Measurements from ENCODE around the gene SCAMP4. TPM values are rescaled to one million over a fixed set of nuclear protein-coding genes. Genes with fewer than 3 reads are reported as not detected.
A peak's percentile ranks its signal among the peaks of the same experiment; 100 is the strongest.

Gene SCAMP4
- polyA plus RNA-seq, 4 donors, result 31.3 to 39.4 (median 36.0) TPM

- Histone ChIP-seq H3K4me3 (ENCODE audit: low read depth in 1 of 3, low read length in 3 of 3) (no peak overlapping the region), H3K36me3 (ENCODE audit: control insufficient read depth in 3 of 3, insufficient read depth in 2 of 3, low read depth in 1 of 3, low read length in 3 of 3) (peaks cover 8 to 52% (median 13%) of the 10 kb centered on the region in 3 donors), H3K4me1 (ENCODE audit: control insufficient read depth in 3 of 3, insufficient read depth in 2 of 3, low read depth in 1 of 3, low read length in 2 of 3) (peaks cover 0 to 12% (median 0%) of the 10 kb centered on the region in 3 donors), H3K9me3 (ENCODE audit: control insufficient read depth in 2 of 2, insufficient read depth in 1 of 2, low read depth in 1 of 2, low read length in 1 of 2) (peaks cover 0 to 4% of the 10 kb centered on the region in 2 donors), H3K27ac (ENCODE audit: low read depth in 1 of 3, low read length in 2 of 3) (no peak overlapping the region), H3K27me3 (ENCODE audit: control insufficient read depth in 3 of 3, insufficient read depth in 3 of 3, low read length in 3 of 3) (no peaks in the 10 kb centered on the region)
- 90 to 92% (median 91%) methylated on average over 16 of the region's 16 CpGs for WGBS, 3 donors
- DNase-seq (no peak), FAIRE-seq (no peak)
These were observed 20.3 kb downstream of the SCAMP4 start for GRCh38 chr19:1925544-1925943.

- H3K4me3 ChIP-seq (ENCODE audit: low read depth in 1 of 3, low read length in 3 of 3), result peak overlapping the region in 2 of 3 donors; percentile 44 to 51
- FAIRE-seq (no peak), DNase-seq (peak; percentile 86 to 91)
- H3K9me3 ChIP-seq (ENCODE audit: control insufficient read depth in 2 of 2, insufficient read depth in 1 of 2, low read depth in 1 of 2, low read length in 1 of 2), result peaks cover 0 to 9% of the 10 kb centered on the region in 2 donors
- no peaks in the 10 kb centered on the region for H3K27me3 ChIP-seq (ENCODE audit: control insufficient read depth in 3 of 3, insufficient read depth in 3 of 3, low read length in 3 of 3)
- 4 to 11% (median 5%) methylated on average over 40 to 42 of the region's 42 CpGs for WGBS, 3 donors
- H3K36me3 ChIP-seq (ENCODE audit: control insufficient read depth in 3 of 3, insufficient read depth in 2 of 3, low read depth in 1 of 3, low read length in 3 of 3), result peaks cover 6 to 17% (median 6%) of the 10 kb centered on the region in 3 donors
- H3K4me1 ChIP-seq (ENCODE audit: control insufficient read depth in 3 of 3, insufficient read depth in 2 of 3, low read depth in 1 of 3, low read length in 2 of 3), result peaks cover 0 to 12% (median 0%) of the 10 kb centered on the region in 3 donors
- H3K27ac ChIP-seq (ENCODE audit: low read depth in 1 of 3, low read length in 2 of 3), result peak overlapping the region in 2 of 3 donors; percentile 66 to 77
These were observed 24.0 kb downstream of the SCAMP4 start for GRCh38 chr19:1929021-1929742.

GRCh38 chr19:1931445-1931844, 26.2 kb downstream of the SCAMP4 start:
- H3K27me3 ChIP-seq (ENCODE audit: control insufficient read depth in 3 of 3, insufficient read depth in 3 of 3, low read length in 3 of 3), result no peaks in the 10 kb centered on the region
- FAIRE-seq, result no peak
- no peaks in the 10 kb centered on the region for H3K36me3 ChIP-seq (ENCODE audit: control insufficient read depth in 3 of 3, insufficient read depth in 2 of 3, low read depth in 1 of 3, low read length in 3 of 3)
- H3K9me3 ChIP-seq (ENCODE audit: control insufficient read depth in 2 of 2, insufficient read depth in 1 of 2, low read depth in 1 of 2, low read length in 1 of 2), result peaks cover 0 to 19% of the 10 kb centered on the region in 2 donors
- no peak for DNase-seq
- peaks cover 0 to 12% (median 0%) of the 10 kb centered on the region in 3 donors for H3K4me1 ChIP-seq (ENCODE audit: control insufficient read depth in 3 of 3, insufficient read depth in 2 of 3, low read depth in 1 of 3, low read length in 2 of 3)
- WGBS, 3 donors, result 85 to 100% (median 93%) methylated on average over 1 of the region's 1 CpG
- no peak overlapping the region for H3K4me3 ChIP-seq (ENCODE audit: low read depth in 1 of 3, low read length in 3 of 3)
- H3K27ac ChIP-seq (ENCODE audit: low read depth in 1 of 3, low read length in 2 of 3), result no peak overlapping the region

DNA sequence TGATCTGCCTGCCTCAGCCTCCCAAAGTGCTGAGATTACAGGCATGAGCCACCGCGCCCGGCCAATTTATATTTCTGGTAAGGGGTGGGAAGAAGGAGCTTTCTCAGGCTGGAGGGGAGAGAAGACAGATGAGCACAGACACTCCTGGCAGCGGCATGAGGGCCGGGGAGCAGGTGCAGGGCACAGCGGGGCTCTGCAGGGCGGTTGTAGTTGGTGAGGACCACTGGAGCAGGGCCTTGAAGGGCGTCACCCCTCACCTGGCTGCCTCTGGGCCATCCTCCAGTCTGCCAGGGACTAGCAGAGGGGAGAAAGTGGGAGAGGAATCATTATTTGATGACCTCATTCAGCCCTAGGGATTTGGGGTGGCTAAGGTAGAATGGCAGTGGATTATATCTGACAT, 27.2 kb downstream of the SCAMP4 start:
- no peaks in the 10 kb centered on the region for H3K36me3 ChIP-seq (ENCODE audit: control insufficient read depth in 3 of 3, insufficient read depth in 2 of 3, low read depth in 1 of 3, low read length in 3 of 3)
- no peak overlapping the region for H3K27ac ChIP-seq (ENCODE audit: low read depth in 1 of 3, low read length in 2 of 3)
- no peaks in the 10 kb centered on the region for H3K27me3 ChIP-seq (ENCODE audit: control insufficient read depth in 3 of 3, insufficient read depth in 3 of 3, low read length in 3 of 3)
- DNase-seq (no peak), FAIRE-seq (no peak)
- H3K4me3 ChIP-seq (ENCODE audit: low read depth in 1 of 3, low read length in 3 of 3), result no peak overlapping the region
- H3K4me1 ChIP-seq (ENCODE audit: control insufficient read depth in 3 of 3, insufficient read depth in 2 of 3, low read depth in 1 of 3, low read length in 2 of 3), result peaks cover 0 to 12% (median 0%) of the 10 kb centered on the region in 3 donors
- peaks cover 0 to 19% of the 10 kb centered on the region in 2 donors for H3K9me3 ChIP-seq (ENCODE audit: control insufficient read depth in 2 of 2, insufficient read depth in 1 of 2, low read depth in 1 of 2, low read length in 1 of 2)
- 86 to 91% (median 88%) methylated on average over 8 of the region's 8 CpGs for WGBS, 3 donors

DNA sequence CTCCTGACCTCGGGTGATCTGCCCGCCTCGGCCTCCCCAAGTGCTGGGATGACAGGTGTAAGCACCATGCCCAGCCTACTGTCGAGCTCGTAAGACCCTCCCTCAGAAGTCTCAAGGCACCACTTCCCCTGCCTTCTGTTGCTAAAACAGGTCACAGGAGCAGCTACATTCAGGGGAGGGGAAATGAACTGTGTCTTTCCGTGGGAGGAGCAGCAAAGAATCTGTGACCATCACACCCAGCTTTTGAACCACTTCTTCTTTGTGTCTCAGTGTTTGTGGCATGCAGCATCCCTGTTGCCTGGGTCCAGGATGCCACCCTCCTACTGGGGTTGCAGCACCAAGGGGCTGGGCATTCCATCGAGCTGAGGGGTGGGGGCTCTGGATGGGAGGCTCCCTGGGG, 28.0 kb downstream of the SCAMP4 start:
- H3K36me3 ChIP-seq (ENCODE audit: control insufficient read depth in 3 of 3, insufficient read depth in 2 of 3, low read depth in 1 of 3, low read length in 3 of 3), result no peaks in the 10 kb centered on the region
- WGBS, 3 donors, result 69 to 72% (median 70%) methylated on average over 7 of the region's 7 CpGs
- H3K9me3 ChIP-seq (ENCODE audit: control insufficient read depth in 2 of 2, insufficient read depth in 1 of 2, low read depth in 1 of 2, low read length in 1 of 2), result peaks cover 0 to 19% of the 10 kb centered on the region in 2 donors
- H3K4me3 ChIP-seq (ENCODE audit: low read depth in 1 of 3, low read length in 3 of 3), result no peak overlapping the region
- H3K4me1 ChIP-seq (ENCODE audit: control insufficient read depth in 3 of 3, insufficient read depth in 2 of 3, low read depth in 1 of 3, low read length in 2 of 3), result peaks cover 0 to 12% (median 0%) of the 10 kb centered on the region in 3 donors
- H3K27me3 ChIP-seq (ENCODE audit: control insufficient read depth in 3 of 3, insufficient read depth in 3 of 3, low read length in 3 of 3), result no peaks in the 10 kb centered on the region
- FAIRE-seq (no peak), DNase-seq (no peak)
- H3K27ac ChIP-seq (ENCODE audit: low read depth in 1 of 3, low read length in 2 of 3), result no peak overlapping the region

DNA sequence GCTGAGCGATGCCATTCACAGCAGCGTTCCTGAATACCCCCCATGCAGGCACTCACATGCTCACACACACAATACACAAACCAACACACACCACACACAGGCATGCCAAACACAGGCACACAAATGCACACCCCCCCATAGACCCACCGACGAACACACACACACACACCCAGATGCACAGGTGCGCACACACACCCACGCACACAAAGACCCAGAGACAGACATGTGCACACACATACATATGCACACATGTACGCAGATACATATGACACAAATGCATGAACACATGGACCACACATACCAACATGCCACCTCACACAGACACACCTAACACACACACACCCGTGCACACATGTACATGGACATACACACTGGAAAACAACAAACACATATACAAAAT, 28.7 kb downstream of the SCAMP4 start:
- no peaks in the 10 kb centered on the region for H3K36me3 ChIP-seq (ENCODE audit: control insufficient read depth in 3 of 3, insufficient read depth in 2 of 3, low read depth in 1 of 3, low read length in 3 of 3)
- FAIRE-seq (no peak), DNase-seq (no peak)
- WGBS, 3 donors, result 87 to 90% (median 89%) methylated on average over 8 of the region's 8 CpGs
- no peak overlapping the region for H3K4me3 ChIP-seq (ENCODE audit: low read depth in 1 of 3, low read length in 3 of 3)
- H3K27ac ChIP-seq (ENCODE audit: low read depth in 1 of 3, low read length in 2 of 3), result no peak overlapping the region
- H3K4me1 ChIP-seq (ENCODE audit: control insufficient read depth in 3 of 3, insufficient read depth in 2 of 3, low read depth in 1 of 3, low read length in 2 of 3), result peaks cover 0 to 11% (median 0%) of the 10 kb centered on the region in 3 donors
- H3K27me3 ChIP-seq (ENCODE audit: control insufficient read depth in 3 of 3, insufficient read depth in 3 of 3, low read length in 3 of 3), result no peaks in the 10 kb centered on the region
- H3K9me3 ChIP-seq (ENCODE audit: control insufficient read depth in 2 of 2, insufficient read depth in 1 of 2, low read depth in 1 of 2, low read length in 1 of 2), result peaks cover 0 to 19% of the 10 kb centered on the region in 2 donors

- Histone ChIP-seq H3K27me3 (ENCODE audit: control insufficient read depth in 3 of 3, insufficient read depth in 3 of 3, low read length in 3 of 3) (no peaks in the 10 kb centered on the region), H3K27ac (ENCODE audit: low read depth in 1 of 3, low read length in 2 of 3) (no peak overlapping the region), H3K36me3 (ENCODE audit: control insufficient read depth in 3 of 3, insufficient read depth in 2 of 3, low read depth in 1 of 3, low read length in 3 of 3) (no peaks in the 10 kb centered on the region), H3K4me3 (ENCODE audit: low read depth in 1 of 3, low read length in 3 of 3) (no peak overlapping the region), H3K4me1 (ENCODE audit: control insufficient read depth in 3 of 3, insufficient read depth in 2 of 3, low read depth in 1 of 3, low read length in 2 of 3) (peaks cover 0 to 8% (median 3%) of the 10 kb centered on the region in 3 donors), H3K9me3 (ENCODE audit: control insufficient read depth in 2 of 2, insufficient read depth in 1 of 2, low read depth in 1 of 2, low read length in 1 of 2) (peaks cover 0 to 19% of the 10 kb centered on the region in 2 donors)
- DNase-seq, result peak in 1 of 2 donors; percentile 50
- 56 to 72% (median 65%) methylated on average over 11 of the region's 11 CpGs for WGBS, 3 donors
- FAIRE-seq, result no peak
These were observed 30.4 kb downstream of the SCAMP4 start for GRCh38 chr19:1935484-1936208.

GRCh38 chr19:1936430-1936829, 31.2 kb downstream of the SCAMP4 start:
- no peak for FAIRE-seq
- no peaks in the 10 kb centered on the region for H3K36me3 ChIP-seq (ENCODE audit: control insufficient read depth in 3 of 3, insufficient read depth in 2 of 3, low read depth in 1 of 3, low read length in 3 of 3)

More at GRCh38 chr19:1936430-1936829, 31.2 kb downstream of the SCAMP4 start:
- DNase-seq, result no peak
- Histone ChIP-seq H3K4me1 (ENCODE audit: control insufficient read depth in 3 of 3, insufficient read depth in 2 of 3, low read depth in 1 of 3, low read length in 2 of 3) (peaks cover 0 to 8% (median 3%) of the 10 kb centered on the region in 3 donors), H3K4me3 (ENCODE audit: low read depth in 1 of 3, low read length in 3 of 3) (no peak overlapping the region), H3K27ac (ENCODE audit: low read depth in 1 of 3, low read length in 2 of 3) (no peak overlapping the region), H3K27me3 (ENCODE audit: control insufficient read depth in 3 of 3, insufficient read depth in 3 of 3, low read length in 3 of 3) (no peaks in the 10 kb centered on the region), H3K9me3 (ENCODE audit: control insufficient read depth in 2 of 2, insufficient read depth in 1 of 2, low read depth in 1 of 2, low read length in 1 of 2) (peaks cover 0 to 19% of the 10 kb centered on the region in 2 donors)
- 83 to 93% (median 92%) methylated on average over 3 of the region's 3 CpGs for WGBS, 3 donors
